KBM-7 (cell line): ENCODE data around the gene CMBL.
A peak's percentile ranks its signal among the peaks of the same experiment; 100 is the strongest.

Source experiments
- DNase-seq: peaks from one replicate; pipeline ENCODE4 v3.0.0-alpha.2; 2015
- in situ Hi-C: fragments of 300-500 bp; cut with MboI; formaldehyde crosslinking; loops from 2 replicates; pipeline ENCODE4 v1.14.3; 2020; ENCODE audit warnings: low sequenced_read_pairs, low pct_unique_long_range_greater_than_20kb, mixed read lengths

The CMBL gene

GRCh38 chr5:10335711-10336470, 28.2 kb upstream of the CMBL start:
- in situ Hi-C loops, result no loop called here
- no peak for DNase-seq

- DNase-seq, result no peak
- in situ Hi-C loops, result no loop called here
These were observed 27.1 kb upstream of the CMBL start for GRCh38 chr5:10334831-10335230.

GRCh38 chr5:10333154-10334006, 25.7 kb upstream of the CMBL start:
- DNase-seq, result no peak
- in situ Hi-C loops, result no loop called here

GRCh38 chr5:10332301-10332700, 24.6 kb upstream of the CMBL start:
- in situ Hi-C loops, result no loop called here
- no peak for DNase-seq

- no peak for DNase-seq
- in situ Hi-C loops, result no loop called here
These were observed 23.7 kb upstream of the CMBL start for GRCh38 chr5:10331341-10331796.

- in situ Hi-C loops, result no loop called here
- no peak for DNase-seq
These were observed 23.0 kb upstream of the CMBL start for GRCh38 chr5:10330511-10331230.

- DNase-seq, result no peak
- in situ Hi-C loops, result no loop called here
These were observed 22.2 kb upstream of the CMBL start for GRCh38 chr5:10329820-10330481.

GRCh38 chr5:10329446-10329819, 21.7 kb upstream of the CMBL start:
- no peak for DNase-seq
- in situ Hi-C loops, result no loop called here

- no peak for DNase-seq
- in situ Hi-C loops, result no loop called here
These were observed 20.6 kb upstream of the CMBL start for GRCh38 chr5:10328323-10328722.

GRCh38 chr5:10324518-10325370, 17.0 kb upstream of the CMBL start:
- in situ Hi-C loops, result no loop called here
- DNase-seq, result peak; percentile 54

- no peak for DNase-seq
- in situ Hi-C loops, result no loop called here
These were observed 16.1 kb upstream of the CMBL start for GRCh38 chr5:10323588-10324488.

- DNase-seq, result no peak
- in situ Hi-C loops, result no loop called here
These were observed 14.2 kb upstream of the CMBL start for GRCh38 chr5:10321882-10322281.

- in situ Hi-C loops, result no loop called here
- DNase-seq, result peak; percentile 75
These were observed 13.1 kb upstream of the CMBL start for GRCh38 chr5:10320793-10321192.

GRCh38 chr5:10319202-10319851, 11.6 kb upstream of the CMBL start:
- in situ Hi-C loops, result no loop called here
- DNase-seq, result no peak

GRCh38 chr5:10317825-10318682, 10.4 kb upstream of the CMBL start:
- peak; percentile 12 for DNase-seq
- in situ Hi-C loops, result no loop called here

- DNase-seq, result no peak
- in situ Hi-C loops, result no loop called here
These were observed 8.3 kb upstream of the CMBL start for GRCh38 chr5:10315824-10316509.
